B cell (primary cell): ENCODE results near the gene RAB24.

Source experiments
- EZH2 ChIP-seq: IDR thresholded peaks from 2 replicates; pipeline ENCODE4 v1.6.1; 2012; ENCODE audit warnings: borderline replicate concordance, low read depth, mild to moderate bottlenecking, moderate library complexity, low read length; ENCODE audit not compliant: insufficient read depth, poor library complexity, severe bottlenecking
- TF ChIP-seq, protein P1 (sequence below): fragments of 200-600 bp; IDR thresholded peaks from one replicate; pipeline ENCODE4 v1.8.0; 2022; ENCODE audit warnings: antibody characterized with exemption, mild to moderate bottlenecking

- TF ChIP-seq, protein P1, sequence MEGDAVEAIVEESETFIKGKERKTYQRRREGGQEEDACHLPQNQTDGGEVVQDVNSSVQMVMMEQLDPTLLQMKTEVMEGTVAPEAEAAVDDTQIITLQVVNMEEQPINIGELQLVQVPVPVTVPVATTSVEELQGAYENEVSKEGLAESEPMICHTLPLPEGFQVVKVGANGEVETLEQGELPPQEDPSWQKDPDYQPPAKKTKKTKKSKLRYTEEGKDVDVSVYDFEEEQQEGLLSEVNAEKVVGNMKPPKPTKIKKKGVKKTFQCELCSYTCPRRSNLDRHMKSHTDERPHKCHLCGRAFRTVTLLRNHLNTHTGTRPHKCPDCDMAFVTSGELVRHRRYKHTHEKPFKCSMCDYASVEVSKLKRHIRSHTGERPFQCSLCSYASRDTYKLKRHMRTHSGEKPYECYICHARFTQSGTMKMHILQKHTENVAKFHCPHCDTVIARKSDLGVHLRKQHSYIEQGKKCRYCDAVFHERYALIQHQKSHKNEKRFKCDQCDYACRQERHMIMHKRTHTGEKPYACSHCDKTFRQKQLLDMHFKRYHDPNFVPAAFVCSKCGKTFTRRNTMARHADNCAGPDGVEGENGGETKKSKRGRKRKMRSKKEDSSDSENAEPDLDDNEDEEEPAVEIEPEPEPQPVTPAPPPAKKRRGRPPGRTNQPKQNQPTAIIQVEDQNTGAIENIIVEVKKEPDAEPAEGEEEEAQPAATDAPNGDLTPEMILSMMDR: no peak
- no peak for TF ChIP-seq EZH2
Observed at GRCh38 chr5:177350776-177351391, 47.4 kb upstream of the RAB24 start.
